ENCODE measurements around the gene CCL2. TPM values are rescaled to one million over a fixed set of nuclear protein-coding genes. Genes with fewer than 3 reads are reported as not detected.

The CCL2 gene
- total RNA-seq (2021), result not detected in 2 replicates
- not detected for Bru-seq, nascent RNA
- not detected for BruChase-seq, experiment 1, labeled RNA remaining after a 2-hour chase
- not detected for BruChase-seq, experiment 2, labeled RNA remaining after a 6-hour chase
- long read RNA-seq, result 0 reads

DNA sequence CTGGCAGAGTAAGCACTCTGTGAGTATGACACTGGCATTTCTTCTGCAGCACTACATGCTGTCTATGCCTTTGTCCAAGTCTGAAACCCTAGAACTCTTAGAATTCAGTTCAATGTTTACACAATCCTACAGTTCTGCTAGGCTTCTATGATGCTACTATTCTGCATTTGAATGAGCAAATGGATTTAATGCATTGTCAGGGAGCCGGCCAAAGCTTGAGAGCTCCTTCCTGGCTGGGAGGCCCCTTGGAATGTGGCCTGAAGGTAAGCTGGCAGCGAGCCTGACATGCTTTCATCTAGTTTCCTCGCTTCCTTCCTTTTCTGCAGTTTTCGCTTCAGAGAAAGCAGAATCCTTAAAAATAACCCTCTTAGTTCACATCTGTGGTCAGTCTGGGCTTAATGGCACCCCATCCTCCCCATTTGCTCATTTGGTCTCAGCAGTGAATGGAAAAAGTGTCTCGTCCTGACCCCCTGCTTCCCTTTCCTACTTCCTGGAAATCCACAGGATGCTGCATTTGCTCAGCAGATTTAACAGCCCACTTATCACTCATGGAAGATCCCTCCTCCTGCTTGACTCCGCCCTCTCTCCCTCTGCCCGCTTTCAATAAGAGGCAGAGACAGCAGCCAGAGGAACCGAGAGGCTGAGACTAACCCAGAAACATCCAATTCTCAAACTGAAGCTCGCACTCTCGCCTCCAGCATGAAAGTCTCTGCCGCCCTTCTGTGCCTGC lies at the start of gene CCL2:
Gene CCL2, plus strand, starts transcription at position 635 of the 730 bp plus-strand sequence. Its CDS starts 65 bp downstream, at position 700.
- peaks cover 33% of the 10 kb centered on the region; the same call in 1 of the 2 replicates for H3K27me3 ChIP-seq (ENCODE audit: insufficient read depth, low read depth)
- no peaks in the 10 kb centered on the region for H3F3A ChIP-seq (ENCODE audit: insufficient read depth, low read depth)
- no peak for TF ChIP-seq CTCF (conservative IDR thresholded peaks at IDR 0.05)
- no peak for TF ChIP-seq EZH2 (IDR thresholded peaks at IDR 0.05; ENCODE audit: low read depth)
- H3K4me3 ChIP-seq, result no peak within 1 kb of the TSS
- POLR2A ChIA-PET (ENCODE audit: unreplicated experiment), result interaction anchor here (0.6 kb wide), 1 partner anchor 1427 kb away, joined by 3 read pairs; no protein-coding TSS in a partner anchor
- intact Hi-C loops (cut with micrococcal nuclease; ENCODE audit: unreplicated experiment), result no loop called here
- H3K79me2 ChIP-seq (ENCODE audit: low read depth), result no peaks in the 10 kb centered on the region
- BruUV-seq (replicated peaks), result no TSS peak
- peak in 1 of 2 experiments; percentile 1 for DNase-seq
- no peak within 1 kb of the TSS for H3K27ac ChIP-seq
- H3K36me3 ChIP-seq (ENCODE audit: low read depth), result no peaks in the 10 kb centered on the region
- H3K4me2 ChIP-seq, result no peak within 1 kb of the TSS
- CTCF ChIA-PET, result no interaction called here
- no peaks in the 10 kb centered on the region for H3K9me3 ChIP-seq (ENCODE audit: insufficient read depth, low read depth)
- H4K20me1 ChIP-seq (ENCODE audit: insufficient read depth), result no peaks in the 10 kb centered on the region
- no peaks in the 10 kb centered on the region for H3K4me1 ChIP-seq (replicated peaks; ENCODE audit: insufficient read depth)
- no peaks in the 10 kb centered on the region for H3K9me2 ChIP-seq (ENCODE audit: insufficient read depth)
- no peak within 1 kb of the TSS for H2AFZ ChIP-seq

- no peak overlapping the region for H3K27ac ChIP-seq
- no peak for TF ChIP-seq CTCF (conservative IDR thresholded peaks at IDR 0.05)
- no peak for TF ChIP-seq EZH2 (IDR thresholded peaks at IDR 0.05; ENCODE audit: low read depth)
- CTCF ChIA-PET, result interaction anchor here (0.7 kb wide), 1 partner anchor 1558 kb away, joined by 3 read pairs; no protein-coding TSS in a partner anchor
- no peak overlapping the region for H2AFZ ChIP-seq
- no peak overlapping the region for H3K4me2 ChIP-seq
- no peaks in the 10 kb centered on the region for H3K4me1 ChIP-seq (replicated peaks; ENCODE audit: insufficient read depth)
- no peak for DNase-seq
- BruUV-seq (replicated peaks), result no TSS peak
- H4K20me1 ChIP-seq (ENCODE audit: insufficient read depth), result no peaks in the 10 kb centered on the region
- no peaks in the 10 kb centered on the region for H3K9me2 ChIP-seq (ENCODE audit: insufficient read depth)
- no peaks in the 10 kb centered on the region for H3K36me3 ChIP-seq (ENCODE audit: low read depth)
- POLR2A ChIA-PET (ENCODE audit: unreplicated experiment), result no interaction called here
- no peaks in the 10 kb centered on the region for H3K79me2 ChIP-seq (ENCODE audit: low read depth)
- no peak overlapping the region for H3K4me3 ChIP-seq
- intact Hi-C loops (cut with micrococcal nuclease; ENCODE audit: unreplicated experiment), result loop anchor here (10.0 kb wide), 1 partner anchor 1329 kb away; the partner anchor contains the start of gene SLFN12L
- no peaks in the 10 kb centered on the region for H3K9me3 ChIP-seq (ENCODE audit: insufficient read depth, low read depth)
- H3K27me3 ChIP-seq (ENCODE audit: insufficient read depth, low read depth), result peaks cover 11% of the 10 kb centered on the region
- no peaks in the 10 kb centered on the region for H3F3A ChIP-seq (ENCODE audit: insufficient read depth, low read depth)
These were observed 49.7 kb upstream of the CCL2 start for GRCh38 chr17:34205401-34205800.

DNA sequence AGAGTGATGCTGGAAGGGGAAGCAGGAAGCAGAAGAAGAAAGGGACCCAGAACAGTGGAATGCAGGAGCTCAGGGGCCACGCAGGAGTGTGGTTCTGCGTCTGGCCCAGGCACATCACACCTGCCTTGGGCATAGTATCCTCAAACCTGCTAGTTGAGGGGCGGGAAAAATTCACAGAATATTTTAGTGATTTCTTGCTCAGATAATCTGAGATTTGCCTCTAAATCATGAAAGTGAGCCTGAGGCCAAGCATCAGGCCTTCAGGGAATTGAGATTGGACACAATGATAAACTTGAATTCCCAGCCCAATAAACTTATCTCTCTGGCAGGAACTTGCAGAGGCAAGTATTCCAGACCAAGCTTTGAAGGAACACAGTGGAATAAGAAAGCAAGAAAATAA lies 48.5 kb upstream of the CCL2 start:
- Histone ChIP-seq H3K4me1 (replicated peaks; ENCODE audit: insufficient read depth) (no peaks in the 10 kb centered on the region), H4K20me1 (ENCODE audit: insufficient read depth) (no peaks in the 10 kb centered on the region), H3F3A (ENCODE audit: insufficient read depth, low read depth) (no peaks in the 10 kb centered on the region), H3K4me2 (no peak overlapping the region), H3K4me3 (no peak overlapping the region), H3K9me2 (ENCODE audit: insufficient read depth) (no peaks in the 10 kb centered on the region), H2AFZ (no peak overlapping the region), H3K36me3 (ENCODE audit: low read depth) (no peaks in the 10 kb centered on the region), H3K27me3 (ENCODE audit: insufficient read depth, low read depth) (peaks cover 11% of the 10 kb centered on the region), H3K9me3 (ENCODE audit: insufficient read depth, low read depth) (no peaks in the 10 kb centered on the region), H3K27ac (no peak overlapping the region), H3K79me2 (ENCODE audit: low read depth) (no peaks in the 10 kb centered on the region)
- DNase-seq, result no peak
- TF ChIP-seq CTCF (conservative IDR thresholded peaks at IDR 0.05) (no peak), EZH2 (IDR thresholded peaks at IDR 0.05; ENCODE audit: low read depth) (no peak)
- BruUV-seq (replicated peaks), result no TSS peak
- intact Hi-C loops (cut with micrococcal nuclease; ENCODE audit: unreplicated experiment), result loop anchor here (10.0 kb wide), 1 partner anchor 1328 kb away; the partner anchor contains the start of gene SLFN12L
- ChIA-PET POLR2A (ENCODE audit: unreplicated experiment) (no interaction called here), CTCF (no interaction called here)

All from PC-9 (cell line).